Mesothelial cell of epicardium (in vitro differentiated cells): ENCODE measurements around the gene ERGIC1. TPM values are rescaled to one million over a fixed set of nuclear protein-coding genes. Genes with fewer than 3 reads are reported as not detected.

Experiments
- DNase-seq, 2 experiments: peaks; one replicate each; pipeline ENCODE4 v3.0.0; 2021; ENCODE audit warnings: low spot score in 2 of 2; ENCODE audit not compliant: unreplicated experiment in 2 of 2
- H3K27ac Mint-ChIP-seq: 2 replicates; pipeline ENCODE4 v1.8.0; 2021; ENCODE audit warnings: mixed read lengths
- H3K27me3 Mint-ChIP-seq: 2 replicates; pipeline ENCODE4 v1.8.0; 2021; ENCODE audit warnings: low read depth, mixed read lengths
- H3K36me3 Mint-ChIP-seq: 2 replicates; pipeline ENCODE4 v1.8.0; 2021; ENCODE audit warnings: mixed read lengths
- H3K4me1 Mint-ChIP-seq: 2 replicates; pipeline ENCODE4 v1.8.0; 2021; ENCODE audit warnings: mixed read lengths
- H3K4me3 Mint-ChIP-seq: 2 replicates; pipeline ENCODE4 v1.8.0; 2021; ENCODE audit warnings: mild to moderate bottlenecking, moderate library complexity, mixed read lengths
- H3K9me3 Mint-ChIP-seq: 2 replicates; pipeline ENCODE4 v1.8.0; 2021; ENCODE audit warnings: mixed read lengths
- CTCF ChIP-seq: fragments of 200-600 bp; sonication (generic); IDR thresholded peaks from one replicate; pipeline ENCODE4 v1.5.0; 2021; ENCODE audit warnings: antibody characterized with exemption; ENCODE audit not compliant: unreplicated experiment
- total RNA-seq: library from RNA; stranded (reverse); gene quantifications from 3 replicates; pipeline ENCODE4 v1.2.1, GENCODE V29; 2021

The ERGIC1 gene
- total RNA-seq, 1 donor from 2014 or later, result 107 TPM

GRCh38 chr5:172903790-172904189, 69.7 kb downstream of the ERGIC1 start:
- Mint-ChIP-seq H3K9me3 (no peaks in the 10 kb centered on the region), H3K27me3 (no peaks in the 10 kb centered on the region), H3K4me3 (peak overlapping the region; percentile 7), H3K4me1 (peaks cover 79% of the 10 kb centered on the region), H3K27ac (peak overlapping the region; percentile 98), H3K36me3 (peaks cover 11% of the 10 kb centered on the region)
- TF ChIP-seq CTCF, result no peak
- DNase-seq, result peak in 1 of 2 experiments; percentile 62

GRCh38 chr5:172904312-172904642, 70.2 kb downstream of the ERGIC1 start:
- no peaks in the 10 kb centered on the region for H3K9me3 Mint-ChIP-seq
- DNase-seq, result no peak
- H3K4me1 Mint-ChIP-seq, result peaks cover 78% of the 10 kb centered on the region
- no peak overlapping the region for H3K4me3 Mint-ChIP-seq
- no peak for TF ChIP-seq CTCF
- no peaks in the 10 kb centered on the region for H3K27me3 Mint-ChIP-seq
- H3K36me3 Mint-ChIP-seq, result peaks cover 8% of the 10 kb centered on the region
- H3K27ac Mint-ChIP-seq, result peak overlapping the region; percentile 98

- DNase-seq, result peak in 1 of 2 experiments; percentile 52
- Mint-ChIP-seq H3K27ac (peak overlapping the region; percentile 98), H3K27me3 (no peaks in the 10 kb centered on the region), H3K4me3 (no peak overlapping the region), H3K36me3 (peaks cover 3% of the 10 kb centered on the region), H3K9me3 (no peaks in the 10 kb centered on the region), H3K4me1 (peaks cover 80% of the 10 kb centered on the region)
- TF ChIP-seq CTCF, result no peak
Measured at GRCh38 chr5:172904643-172905345, 70.7 kb downstream of the ERGIC1 start.

GRCh38 chr5:172905346-172906140, 71.5 kb downstream of the ERGIC1 start:
- H3K4me3 Mint-ChIP-seq, result no peak overlapping the region
- no peak for TF ChIP-seq CTCF
- peak overlapping the region; percentile 98 for H3K27ac Mint-ChIP-seq
- DNase-seq, result no peak
- H3K9me3 Mint-ChIP-seq, result no peaks in the 10 kb centered on the region
- H3K4me1 Mint-ChIP-seq, result peaks cover 77% of the 10 kb centered on the region
- no peaks in the 10 kb centered on the region for H3K36me3 Mint-ChIP-seq
- no peaks in the 10 kb centered on the region for H3K27me3 Mint-ChIP-seq

- H3K4me3 Mint-ChIP-seq, result no peak overlapping the region
- H3K36me3 Mint-ChIP-seq, result no peaks in the 10 kb centered on the region
- peak overlapping the region; percentile 98 for H3K27ac Mint-ChIP-seq
- no peaks in the 10 kb centered on the region for H3K27me3 Mint-ChIP-seq
- no peak for DNase-seq
- no peak for TF ChIP-seq CTCF
- H3K9me3 Mint-ChIP-seq, result no peaks in the 10 kb centered on the region
- peaks cover 75% of the 10 kb centered on the region for H3K4me1 Mint-ChIP-seq
Measured at GRCh38 chr5:172906436-172906835, 72.4 kb downstream of the ERGIC1 start.
